Activated T-cell treated with anti-CD3 and anti-CD28 coated beads, Interleukin-2, amount 50 U/mL, for 72 hours (primary cell): ENCODE data around the gene INHBA. TPM values are rescaled to one million over a fixed set of nuclear protein-coding genes. Genes with fewer than 3 reads are reported as not detected.

Experiments used
- ATAC-seq, 2 donors: fragments of 150-1000 bp; cut with Tn5 transposase; replicated peaks in 1 of 2; 2 replicates each; pipeline ENCODE4 v1.10.0; 2021; ENCODE audit warnings: moderate library complexity in 2 of 2, mild to moderate bottlenecking in 1 of 2
- DNase-seq, 2 donors: peaks; one replicate each; pipeline ENCODE4 v3.0.0; 2021 to 2022; ENCODE audit warnings: mixed read lengths in 1 of 2
- H3K27ac Mint-ChIP-seq: one replicate; pipeline ENCODE4 v1.8.0; 2022; ENCODE audit warnings: mild to moderate bottlenecking, moderate library complexity, mixed read lengths
- H3K27me3 Mint-ChIP-seq: one replicate; pipeline ENCODE4 v1.8.0; 2022; ENCODE audit warnings: low read depth, mixed read lengths
- H3K36me3 Mint-ChIP-seq, 2 donors: one replicate each; pipeline ENCODE4 v1.8.0; 2022; ENCODE audit warnings: mixed read lengths in 2 of 2, mild to moderate bottlenecking in 1 of 2; ENCODE audit not compliant: insufficient read depth in 2 of 2
- H3K4me1 Mint-ChIP-seq: one replicate; pipeline ENCODE4 v1.8.0; 2022; ENCODE audit warnings: low read depth, mixed read lengths
- H3K4me3 Mint-ChIP-seq, 2 donors: one replicate each; pipeline ENCODE4 v1.8.0; 2022; ENCODE audit warnings: mild to moderate bottlenecking in 2 of 2, mixed read lengths in 2 of 2, moderate library complexity in 2 of 2
- H3K9me3 Mint-ChIP-seq, 2 donors: one replicate each; pipeline ENCODE4 v1.8.0; 2022; ENCODE audit warnings: mixed read lengths in 2 of 2
- total RNA-seq, 2 donors: library from RNA; stranded (reverse); gene quantifications; one replicate each; pipeline ENCODE4 v1.2.3, GENCODE V29; 2022

Gene INHBA
- under 1 TPM; 0.05 to 0.19 TPM for total RNA-seq

- Mint-ChIP-seq H3K4me3 (peak within 1 kb of the TSS in 1 of 2 donors; percentile 42), H3K9me3 (no peaks in the 10 kb centered on the region), H3K27me3 (peaks cover 60% of the 10 kb centered on the region), H3K27ac (no peak within 1 kb of the TSS), H3K36me3 (no peaks in the 10 kb centered on the region), H3K4me1 (peaks cover 9% of the 10 kb centered on the region)
- DNase-seq, result no peak
- no peak for ATAC-seq
These were observed at the start of gene INHBA for GRCh38 chr7:41702635-41703371. Gene INHBA (minus strand): TSS chr7:41703090. CDS start chr7:41700374, 2,716 bp downstream.

- H3K4me3 Mint-ChIP-seq, result no peak overlapping the region
- no peak overlapping the region for H3K27ac Mint-ChIP-seq
These were observed 49.7 kb upstream of the INHBA start for GRCh38 chr7:41752615-41753014.

GRCh38 chr7:41750661-41751540 is 48.0 kb upstream of the INHBA start:
- DNase-seq (no peak), ATAC-seq (no peak)
- H3K4me3 Mint-ChIP-seq, result no peak overlapping the region
- no peaks in the 10 kb centered on the region for H3K4me1 Mint-ChIP-seq
- H3K27ac Mint-ChIP-seq, result no peak overlapping the region
- H3K9me3 Mint-ChIP-seq, result peaks cover 3 to 7% of the 10 kb centered on the region in 2 donors
- H3K27me3 Mint-ChIP-seq, result peaks cover 9% of the 10 kb centered on the region
- H3K36me3 Mint-ChIP-seq, result peaks cover 1 to 8% of the 10 kb centered on the region in 2 donors

More at GRCh38 chr7:41752615-41753014, 49.7 kb upstream of the INHBA start:
- peaks cover 3 to 10% of the 10 kb centered on the region in 2 donors for H3K9me3 Mint-ChIP-seq
- no peak for ATAC-seq
- peaks cover 9% of the 10 kb centered on the region for H3K27me3 Mint-ChIP-seq
- DNase-seq, result no peak
- H3K4me1 Mint-ChIP-seq, result no peaks in the 10 kb centered on the region
- peaks cover 4 to 13% of the 10 kb centered on the region in 2 donors for H3K36me3 Mint-ChIP-seq

- H3K36me3 Mint-ChIP-seq, result peaks cover 0 to under 1% of the 10 kb centered on the region in 2 donors
- peaks cover 2 to 8% of the 10 kb centered on the region in 2 donors for H3K9me3 Mint-ChIP-seq
- H3K4me1 Mint-ChIP-seq, result no peaks in the 10 kb centered on the region
- DNase-seq (no peak), ATAC-seq (no peak)
- no peak overlapping the region for H3K27ac Mint-ChIP-seq
- peaks cover 21% of the 10 kb centered on the region for H3K27me3 Mint-ChIP-seq
- no peak overlapping the region for H3K4me3 Mint-ChIP-seq
These were observed 45.1 kb upstream of the INHBA start for GRCh38 chr7:41747961-41748360.

- no peak overlapping the region for H3K4me3 Mint-ChIP-seq
- DNase-seq (no peak), ATAC-seq (no peak)
- no peak overlapping the region for H3K27ac Mint-ChIP-seq
- H3K9me3 Mint-ChIP-seq, result peaks cover 7 to 15% of the 10 kb centered on the region in 2 donors
- no peaks in the 10 kb centered on the region for H3K4me1 Mint-ChIP-seq
- peaks cover 7% of the 10 kb centered on the region in 2 donors for H3K36me3 Mint-ChIP-seq
- peaks cover 21% of the 10 kb centered on the region for H3K27me3 Mint-ChIP-seq
These were observed 42.6 kb upstream of the INHBA start for GRCh38 chr7:41745451-41745850.

- no peak overlapping the region for H3K4me3 Mint-ChIP-seq
- H3K9me3 Mint-ChIP-seq, result peaks cover 7 to 15% of the 10 kb centered on the region in 2 donors
- DNase-seq (no peak), ATAC-seq (no peak)
- no peak overlapping the region for H3K27ac Mint-ChIP-seq
- peaks cover 20% of the 10 kb centered on the region for H3K27me3 Mint-ChIP-seq
- no peaks in the 10 kb centered on the region for H3K4me1 Mint-ChIP-seq
- H3K36me3 Mint-ChIP-seq, result peaks cover 7% of the 10 kb centered on the region in 2 donors
These were observed 41.3 kb upstream of the INHBA start for GRCh38 chr7:41744161-41744560.

GRCh38 chr7:41742401-41743020 is 39.6 kb upstream of the INHBA start:
- DNase-seq, result no peak
- Mint-ChIP-seq H3K27me3 (peaks cover 12% of the 10 kb centered on the region), H3K4me1 (no peaks in the 10 kb centered on the region), H3K4me3 (no peak overlapping the region), H3K27ac (no peak overlapping the region), H3K9me3 (peaks cover 7 to 15% of the 10 kb centered on the region in 2 donors), H3K36me3 (peaks cover 7% of the 10 kb centered on the region in 2 donors)
- ATAC-seq, result no peak

- Mint-ChIP-seq H3K4me3 (no peak overlapping the region), H3K36me3 (peaks cover 7% of the 10 kb centered on the region in 2 donors), H3K9me3 (peaks cover 5 to 14% of the 10 kb centered on the region in 2 donors), H3K4me1 (no peaks in the 10 kb centered on the region), H3K27ac (no peak overlapping the region), H3K27me3 (peaks cover 15% of the 10 kb centered on the region)
- ATAC-seq, result no peak
- DNase-seq, result no peak
These were observed 35.9 kb upstream of the INHBA start for GRCh38 chr7:41738806-41739205.

GRCh38 chr7:41738336-41738735 is 35.4 kb upstream of the INHBA start:
- H3K4me1 Mint-ChIP-seq, result no peaks in the 10 kb centered on the region
- H3K27ac Mint-ChIP-seq, result no peak overlapping the region
- H3K27me3 Mint-ChIP-seq, result peaks cover 11% of the 10 kb centered on the region
- H3K9me3 Mint-ChIP-seq, result peaks cover 5 to 10% of the 10 kb centered on the region in 2 donors
- peaks cover 7% of the 10 kb centered on the region in 2 donors for H3K36me3 Mint-ChIP-seq
- no peak overlapping the region for H3K4me3 Mint-ChIP-seq
- DNase-seq, result no peak
- no peak for ATAC-seq

- Mint-ChIP-seq H3K4me3 (no peak overlapping the region), H3K27ac (no peak overlapping the region), H3K4me1 (peaks cover 5% of the 10 kb centered on the region), H3K27me3 (peaks cover 18% of the 10 kb centered on the region), H3K36me3 (no peaks in the 10 kb centered on the region), H3K9me3 (peaks cover 2 to 3% of the 10 kb centered on the region in 2 donors)
- DNase-seq (no peak), ATAC-seq (no peak)
These were observed 32.3 kb upstream of the INHBA start for GRCh38 chr7:41735206-41735605.

GRCh38 chr7:41732843-41733306 is 30.0 kb upstream of the INHBA start:
- DNase-seq (no peak), ATAC-seq (no peak)
- Mint-ChIP-seq H3K9me3 (peaks cover 2 to 3% of the 10 kb centered on the region in 2 donors), H3K4me3 (no peak overlapping the region), H3K27me3 (peaks cover 25% of the 10 kb centered on the region), H3K27ac (no peak overlapping the region), H3K4me1 (peaks cover 5% of the 10 kb centered on the region), H3K36me3 (no peaks in the 10 kb centered on the region)

GRCh38 chr7:41732436-41732785 is 29.5 kb upstream of the INHBA start:
- Mint-ChIP-seq H3K27ac (no peak overlapping the region), H3K36me3 (no peaks in the 10 kb centered on the region)
- no peak for ATAC-seq

More at GRCh38 chr7:41732436-41732785, 29.5 kb upstream of the INHBA start:
- no peak for DNase-seq
- peaks cover 25% of the 10 kb centered on the region for H3K27me3 Mint-ChIP-seq
- H3K4me1 Mint-ChIP-seq, result peaks cover 5% of the 10 kb centered on the region
- H3K9me3 Mint-ChIP-seq, result peaks cover 2 to 3% of the 10 kb centered on the region in 2 donors
- no peak overlapping the region for H3K4me3 Mint-ChIP-seq
